ENCODE measurements around the gene TRIM62. TPM values are rescaled to one million over a fixed set of nuclear protein-coding genes. Genes with fewer than 3 reads are reported as not detected.

The TRIM62 gene
- total RNA-seq, 2 donors from 2014 or later, result 13.3 to 18.1 TPM

DNA sequence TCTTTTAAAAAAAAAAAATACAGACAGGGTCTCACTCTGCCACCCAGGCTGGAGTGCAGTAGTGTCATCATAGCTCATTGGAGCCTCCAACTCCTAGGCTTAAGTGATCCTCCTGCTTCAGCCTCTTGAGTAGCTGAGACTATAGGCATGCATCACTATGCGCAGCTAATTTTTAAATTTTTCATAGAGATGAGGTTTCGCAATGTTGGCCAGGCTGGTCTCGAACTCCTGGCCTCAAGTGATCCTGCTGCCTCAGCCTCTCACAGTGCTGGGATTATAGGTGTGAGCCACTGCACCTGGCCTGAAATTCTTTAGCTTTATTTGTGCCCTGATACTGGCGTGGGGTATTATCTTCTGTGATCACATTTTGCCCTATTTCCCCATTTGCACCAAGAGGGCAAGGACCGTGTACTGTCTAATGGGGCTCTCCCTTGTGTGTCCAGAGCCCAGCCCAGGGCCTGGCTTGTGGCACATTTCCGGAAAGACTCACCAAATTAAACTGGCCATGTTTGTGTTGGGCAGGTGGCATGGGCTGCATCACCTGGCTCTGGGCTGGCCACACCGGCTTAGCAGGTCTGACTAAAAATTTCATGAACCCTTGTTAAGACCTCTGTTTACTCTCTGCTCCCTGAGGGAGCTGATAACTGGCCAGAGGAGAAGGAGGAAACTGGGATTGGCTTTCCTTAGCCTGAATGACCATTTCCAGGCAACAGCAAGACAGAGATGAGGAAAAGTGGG is 32.2 kb downstream of the TRIM62 start:
- DNase-seq (ENCODE audit: low spot score), result peak; percentile 90
- Histone ChIP-seq H3K36me3 (no peaks in the 10 kb centered on the region), H3K4me1 (replicated peaks) (peaks cover 19% of the 10 kb centered on the region), H3K27me3 (replicated peaks; ENCODE audit: insufficient read depth) (no peaks in the 10 kb centered on the region), H3K9me3 (no peaks in the 10 kb centered on the region), H3K4me3 (no peak overlapping the region), H3K27ac (peak overlapping the region; percentile 79 to 83)
- WGBS, result 64% methylated on average over 7 of the region's 7 CpGs
- TF ChIP-seq, protein P1, sequence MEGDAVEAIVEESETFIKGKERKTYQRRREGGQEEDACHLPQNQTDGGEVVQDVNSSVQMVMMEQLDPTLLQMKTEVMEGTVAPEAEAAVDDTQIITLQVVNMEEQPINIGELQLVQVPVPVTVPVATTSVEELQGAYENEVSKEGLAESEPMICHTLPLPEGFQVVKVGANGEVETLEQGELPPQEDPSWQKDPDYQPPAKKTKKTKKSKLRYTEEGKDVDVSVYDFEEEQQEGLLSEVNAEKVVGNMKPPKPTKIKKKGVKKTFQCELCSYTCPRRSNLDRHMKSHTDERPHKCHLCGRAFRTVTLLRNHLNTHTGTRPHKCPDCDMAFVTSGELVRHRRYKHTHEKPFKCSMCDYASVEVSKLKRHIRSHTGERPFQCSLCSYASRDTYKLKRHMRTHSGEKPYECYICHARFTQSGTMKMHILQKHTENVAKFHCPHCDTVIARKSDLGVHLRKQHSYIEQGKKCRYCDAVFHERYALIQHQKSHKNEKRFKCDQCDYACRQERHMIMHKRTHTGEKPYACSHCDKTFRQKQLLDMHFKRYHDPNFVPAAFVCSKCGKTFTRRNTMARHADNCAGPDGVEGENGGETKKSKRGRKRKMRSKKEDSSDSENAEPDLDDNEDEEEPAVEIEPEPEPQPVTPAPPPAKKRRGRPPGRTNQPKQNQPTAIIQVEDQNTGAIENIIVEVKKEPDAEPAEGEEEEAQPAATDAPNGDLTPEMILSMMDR (IDR thresholded peaks at IDR 0.05), result no peak
- TF ChIP-seq POLR2A (IDR thresholded peaks at IDR 0.05) (peak; percentile 9), POLR2AphosphoS5 (IDR thresholded peaks at IDR 0.05) (peak; percentile 97)
- intact Hi-C loops (cut with DNase I), result no loop called here

DNA sequence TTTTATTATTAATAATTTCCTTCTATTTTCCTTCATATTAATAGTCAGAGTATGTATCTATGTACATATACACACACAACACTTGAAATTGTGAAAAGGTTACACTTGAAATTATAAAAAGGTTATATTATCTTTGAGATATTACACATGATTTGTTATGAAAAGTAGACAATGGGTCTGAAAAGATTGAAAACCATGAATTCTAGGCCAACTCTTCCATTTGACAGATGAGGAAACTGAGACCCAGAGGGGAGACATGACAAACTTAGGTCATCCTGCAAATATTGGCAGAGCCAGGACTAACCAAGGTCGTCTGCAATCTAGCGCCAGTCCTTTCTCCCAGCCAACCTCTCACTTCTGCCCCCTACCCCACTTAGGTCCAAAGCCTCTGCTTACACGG is 33.2 kb downstream of the TRIM62 start:
- TF ChIP-seq POLR2A (IDR thresholded peaks at IDR 0.05) (no peak), POLR2AphosphoS5 (IDR thresholded peaks at IDR 0.05) (no peak)
- TF ChIP-seq, protein P1 (IDR thresholded peaks at IDR 0.05), result no peak
- Histone ChIP-seq H3K36me3 (no peaks in the 10 kb centered on the region), H3K27me3 (replicated peaks; ENCODE audit: insufficient read depth) (no peaks in the 10 kb centered on the region), H3K4me3 (no peak overlapping the region), H3K9me3 (no peaks in the 10 kb centered on the region), H3K27ac (peak overlapping the region; percentile 79 to 83), H3K4me1 (replicated peaks) (peaks cover 19% of the 10 kb centered on the region)
- WGBS, result 91% methylated on average over 3 of the region's 3 CpGs
- intact Hi-C loops (cut with DNase I), result no loop called here
- no peak for DNase-seq (ENCODE audit: low spot score)

DNA sequence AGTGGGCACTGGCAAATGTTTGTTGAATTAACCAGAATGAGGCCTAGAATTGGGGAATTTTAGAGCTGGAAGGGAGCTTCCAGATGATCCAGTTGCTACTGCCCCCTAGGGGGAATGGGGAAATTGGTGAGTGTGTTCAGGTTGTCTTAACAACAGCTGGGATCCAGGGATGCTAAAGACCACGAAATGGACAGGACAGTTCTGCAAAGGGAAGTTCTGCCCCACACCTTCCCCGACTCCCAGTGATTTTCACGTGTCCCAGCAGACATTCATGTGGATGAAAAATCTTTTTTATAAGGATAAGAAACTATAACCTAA is 33.9 kb downstream of the TRIM62 start:
- intact Hi-C loops (cut with DNase I), result no loop called here
- Histone ChIP-seq H3K36me3 (no peaks in the 10 kb centered on the region), H3K27me3 (replicated peaks; ENCODE audit: insufficient read depth) (no peaks in the 10 kb centered on the region), H3K9me3 (no peaks in the 10 kb centered on the region), H3K4me1 (replicated peaks) (peaks cover 19% of the 10 kb centered on the region), H3K4me3 (no peak overlapping the region), H3K27ac (no peak overlapping the region)
- TF ChIP-seq POLR2A (IDR thresholded peaks at IDR 0.05) (no peak), POLR2AphosphoS5 (IDR thresholded peaks at IDR 0.05) (no peak)
- TF ChIP-seq, protein P1 (IDR thresholded peaks at IDR 0.05), result no peak
- WGBS, result 69% methylated on average over 3 of the region's 3 CpGs
- no peak for DNase-seq (ENCODE audit: low spot score)

DNA sequence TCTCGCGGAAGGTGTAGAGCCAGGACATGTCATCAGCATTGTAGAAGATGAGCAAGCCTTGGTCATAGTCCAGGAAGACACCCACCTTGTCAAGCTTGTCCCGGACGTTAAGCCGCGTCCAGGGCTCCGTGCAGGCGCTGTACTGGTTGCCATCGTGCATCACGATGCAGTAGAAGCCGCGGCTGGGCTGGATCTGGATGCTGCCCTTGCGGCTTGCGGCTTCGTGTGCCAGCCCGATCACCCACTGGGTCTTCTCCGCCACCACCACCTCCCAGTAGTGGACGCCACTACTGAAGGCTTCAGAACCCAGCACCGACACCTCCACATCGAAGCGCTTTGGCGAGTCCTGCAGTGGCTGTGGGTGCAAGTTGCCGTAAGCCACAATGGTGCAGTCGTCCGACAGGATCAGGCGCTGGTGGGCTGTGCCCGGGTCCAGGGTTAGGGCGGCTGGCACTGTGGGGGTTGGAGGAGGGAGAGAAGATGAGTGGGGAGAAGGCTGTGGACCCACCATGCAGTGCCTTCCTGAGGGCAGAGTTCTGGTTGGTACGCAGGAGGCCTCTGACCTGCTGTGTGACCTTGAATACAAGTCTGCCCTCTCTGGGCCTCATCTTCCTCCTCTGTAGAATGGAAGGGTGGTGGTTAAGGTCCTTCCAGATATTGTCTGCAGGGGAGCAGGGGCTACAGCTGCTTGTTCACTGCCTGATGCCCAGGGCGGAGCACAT is 34.4 kb downstream of the TRIM62 start:
- peaks cover 19% of the 10 kb centered on the region for H3K4me1 ChIP-seq (replicated peaks)
- no peaks in the 10 kb centered on the region for H3K36me3 ChIP-seq
- WGBS, result 91% methylated on average over 30 of the region's 30 CpGs
- no peak overlapping the region for H3K4me3 ChIP-seq
- no peaks in the 10 kb centered on the region for H3K9me3 ChIP-seq
- no peak for DNase-seq (ENCODE audit: low spot score)
- H3K27ac ChIP-seq, result no peak overlapping the region
- intact Hi-C loops (cut with DNase I), result no loop called here
- no peaks in the 10 kb centered on the region for H3K27me3 ChIP-seq (replicated peaks; ENCODE audit: insufficient read depth)
- TF ChIP-seq POLR2AphosphoS5 (IDR thresholded peaks at IDR 0.05) (no peak), POLR2A (IDR thresholded peaks at IDR 0.05) (no peak)
- TF ChIP-seq, protein P1 (IDR thresholded peaks at IDR 0.05), result no peak

DNA sequence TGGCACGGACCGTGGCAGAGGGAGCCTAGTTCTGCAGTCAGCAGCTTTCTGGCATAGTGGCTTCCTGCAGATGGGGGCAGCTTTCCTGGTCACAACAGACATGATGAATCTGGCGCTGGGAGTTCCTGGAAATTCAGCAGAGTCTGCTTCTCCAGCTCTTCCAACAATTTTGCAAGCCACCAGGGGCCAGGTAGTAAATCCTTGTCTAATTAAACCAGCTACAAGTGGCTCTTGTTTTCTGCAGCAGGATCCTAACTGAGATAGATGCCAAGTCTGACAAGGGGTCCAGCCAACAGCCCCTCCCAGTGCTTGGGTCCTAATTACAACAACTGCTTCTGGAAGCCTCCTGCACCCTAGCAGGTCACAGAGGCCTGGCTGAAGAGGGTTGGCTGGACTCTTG is 35.8 kb downstream of the TRIM62 start:
- intact Hi-C loops (cut with DNase I), result no loop called here
- 36% methylated on average over 3 of the region's 3 CpGs for WGBS
- H3K27me3 ChIP-seq (replicated peaks; ENCODE audit: insufficient read depth), result no peaks in the 10 kb centered on the region

More for the DNA sequence above, 35.8 kb downstream of the TRIM62 start:
- Histone ChIP-seq H3K9me3 (no peaks in the 10 kb centered on the region), H3K36me3 (no peaks in the 10 kb centered on the region), H3K4me1 (replicated peaks) (peaks cover 10% of the 10 kb centered on the region), H3K4me3 (no peak overlapping the region), H3K27ac (no peak overlapping the region)
- DNase-seq (ENCODE audit: low spot score), result no peak
- TF ChIP-seq, protein P1 (IDR thresholded peaks at IDR 0.05), result no peak
- TF ChIP-seq POLR2AphosphoS5 (IDR thresholded peaks at IDR 0.05) (no peak), POLR2A (IDR thresholded peaks at IDR 0.05) (no peak)
